NCI-H82 treated with DMSO at 0.1 percent for 48 hours (cell line): ENCODE results near the gene NGF.
A peak's percentile ranks its signal among the peaks of the same experiment; 100 is the strongest.
"Not testable (repeated sequence)": the region's sequence is repeated elsewhere in the genome, so short reads cannot be mapped to it uniquely, and the experiment has no call there.

ENCODE experiments used
- DNase-seq: peaks from one replicate; lab custom pipeline; 2025; ENCODE audit not compliant: unreplicated experiment; lab: John Stamatoyannopoulos, UW

NGF gene

GRCh38 chr1:115337633-115338456, at the start of gene NGF:
NGF (minus strand) TSS chr1:115338249; CDS start chr1:115286795, 51,454 bp downstream.
- DNase-seq: no peak

- DNase-seq: not testable (repeated sequence)
Observed at GRCh38 chr1:115383455-115383854, 45.4 kb upstream of the NGF start.

DNA sequence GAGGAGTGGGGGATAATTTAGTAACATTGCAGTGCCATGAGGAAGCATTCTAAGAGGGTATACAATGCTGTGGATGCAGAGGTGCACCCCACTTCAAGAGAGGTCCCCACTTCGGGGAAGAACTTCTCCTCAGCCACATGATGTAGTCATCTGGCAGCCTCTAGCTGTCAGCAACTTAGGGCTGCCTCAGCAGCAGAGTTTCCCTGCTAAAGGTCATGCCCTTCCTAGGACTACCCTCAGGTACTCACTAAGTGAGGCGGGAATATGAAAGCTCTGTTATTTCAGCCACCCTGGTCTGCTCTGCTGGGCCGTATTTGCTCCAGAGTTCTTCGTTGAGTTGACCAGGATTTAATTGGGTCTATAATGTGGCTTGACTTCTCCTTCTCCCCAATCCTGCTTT, 41.9 kb upstream of the NGF start:
- DNase-seq: no peak

- DNase-seq: no peak
Observed at GRCh38 chr1:115377411-115377810, 39.4 kb upstream of the NGF start.

GRCh38 chr1:115374598-115374997, 36.5 kb upstream of the NGF start:
- DNase-seq: no peak

GRCh38 chr1:115373305-115373704, 35.3 kb upstream of the NGF start:
- no peak for DNase-seq

DNA sequence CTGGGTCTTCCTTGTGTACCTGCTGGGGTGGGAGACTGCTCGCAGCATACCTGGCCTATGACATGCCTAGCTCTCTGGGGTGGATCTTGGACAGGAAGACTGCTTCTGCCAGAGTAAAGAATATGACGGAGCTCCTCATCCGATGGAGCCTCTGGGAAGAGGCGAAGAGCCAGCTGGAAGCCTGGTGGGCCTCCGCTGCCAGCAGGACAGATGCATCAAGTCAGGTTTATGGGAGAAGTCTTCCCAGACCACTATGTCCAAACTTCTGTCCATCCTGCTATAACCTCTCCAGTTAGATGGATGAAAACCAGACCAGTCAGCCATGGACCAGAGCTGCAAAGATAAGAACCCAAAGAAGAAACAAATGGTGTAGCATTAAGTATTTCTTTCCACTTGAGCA, 27.7 kb upstream of the NGF start:
- no peak for DNase-seq

GRCh38 chr1:115364780-115365155, 26.7 kb upstream of the NGF start:
- DNase-seq: no peak

DNA sequence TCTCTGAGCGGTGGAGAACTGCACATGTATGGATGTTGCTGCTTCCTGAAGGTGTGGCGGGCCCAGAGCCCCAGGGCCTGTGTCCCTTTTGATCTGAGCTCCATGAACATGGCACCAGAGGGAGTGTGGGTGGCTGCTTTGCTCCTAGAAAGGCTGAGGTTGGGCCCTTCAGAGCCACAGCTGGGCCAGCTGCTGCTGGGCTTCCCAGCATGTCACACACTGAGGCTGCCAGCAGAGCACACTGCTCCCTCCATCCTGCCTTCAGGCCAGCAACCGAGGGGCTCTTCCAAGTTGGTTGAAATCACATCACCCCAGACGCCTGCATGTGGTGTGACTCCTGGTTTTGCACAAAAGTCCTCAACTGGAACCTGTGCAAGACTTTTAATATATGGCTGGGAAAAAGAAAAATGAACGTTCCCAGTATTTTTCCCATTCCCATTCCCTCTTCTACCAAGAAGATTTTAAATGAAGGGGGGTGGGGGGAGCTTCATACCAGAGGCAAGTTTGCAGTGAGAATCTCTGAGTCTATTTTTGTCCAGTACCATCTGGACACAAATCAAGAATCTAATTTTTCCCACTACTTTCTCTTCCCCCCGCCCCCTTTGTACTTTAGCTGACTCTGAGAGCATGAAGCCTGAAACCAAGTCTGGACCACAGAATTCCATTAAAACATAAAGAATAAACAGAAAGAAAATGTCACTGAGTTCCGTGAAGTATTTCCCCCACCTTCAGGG, 26.2 kb upstream of the NGF start:
- no peak for DNase-seq

- no peak for DNase-seq
Observed at GRCh38 chr1:115363171-115363570, 25.1 kb upstream of the NGF start.

- DNase-seq: not testable (repeated sequence)
Observed at GRCh38 chr1:115360505-115361129, 22.6 kb upstream of the NGF start.

GRCh38 chr1:115359787-115360452, 21.9 kb upstream of the NGF start:
- not testable (repeated sequence) for DNase-seq

DNA sequence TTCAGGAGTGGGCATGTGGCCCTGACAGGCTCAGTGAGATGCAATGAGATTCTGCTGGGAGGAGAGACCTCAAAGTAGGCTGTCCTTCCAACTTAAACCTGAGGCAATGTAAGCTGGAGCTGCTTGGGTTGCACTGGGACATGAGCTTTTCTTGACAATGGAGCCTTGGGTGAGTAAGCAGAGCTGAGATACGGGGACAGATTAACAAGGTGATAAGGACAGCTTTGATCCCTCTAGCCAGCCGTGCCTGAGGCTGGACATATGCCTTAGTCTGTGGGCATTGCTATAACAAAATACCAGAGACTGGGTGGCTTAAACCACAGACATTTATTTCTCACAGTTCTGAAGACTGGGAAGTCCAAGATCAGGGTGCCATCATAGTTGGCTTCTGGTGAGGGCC, 18.3 kb upstream of the NGF start:
- DNase-seq: no peak

DNA sequence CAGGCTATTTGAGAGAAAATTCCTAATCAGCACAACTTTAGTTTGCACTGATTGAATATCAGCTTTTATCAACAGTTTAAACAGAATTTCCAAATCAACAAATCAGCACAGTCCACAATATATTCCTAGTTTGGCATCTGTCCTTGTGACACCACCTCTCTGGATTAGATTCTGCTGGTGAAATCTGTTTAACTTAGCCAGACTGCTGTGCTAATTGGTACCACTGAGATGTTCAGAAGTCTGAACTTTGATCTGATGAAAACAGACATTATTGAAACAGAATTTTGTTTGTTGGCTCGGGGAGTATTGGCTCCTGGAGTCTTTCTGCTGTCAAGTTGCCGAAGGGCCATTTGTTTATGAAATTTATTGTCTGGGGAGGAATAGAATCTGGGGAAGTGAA, 17.0 kb upstream of the NGF start:
- no peak for DNase-seq

GRCh38 chr1:115351143-115351542, 13.1 kb upstream of the NGF start:
- no peak for DNase-seq

GRCh38 chr1:115348636-115349035, 10.6 kb upstream of the NGF start:
- no peak for DNase-seq

GRCh38 chr1:115347282-115347681, 9.2 kb upstream of the NGF start:
- peak; percentile 64 for DNase-seq

DNA sequence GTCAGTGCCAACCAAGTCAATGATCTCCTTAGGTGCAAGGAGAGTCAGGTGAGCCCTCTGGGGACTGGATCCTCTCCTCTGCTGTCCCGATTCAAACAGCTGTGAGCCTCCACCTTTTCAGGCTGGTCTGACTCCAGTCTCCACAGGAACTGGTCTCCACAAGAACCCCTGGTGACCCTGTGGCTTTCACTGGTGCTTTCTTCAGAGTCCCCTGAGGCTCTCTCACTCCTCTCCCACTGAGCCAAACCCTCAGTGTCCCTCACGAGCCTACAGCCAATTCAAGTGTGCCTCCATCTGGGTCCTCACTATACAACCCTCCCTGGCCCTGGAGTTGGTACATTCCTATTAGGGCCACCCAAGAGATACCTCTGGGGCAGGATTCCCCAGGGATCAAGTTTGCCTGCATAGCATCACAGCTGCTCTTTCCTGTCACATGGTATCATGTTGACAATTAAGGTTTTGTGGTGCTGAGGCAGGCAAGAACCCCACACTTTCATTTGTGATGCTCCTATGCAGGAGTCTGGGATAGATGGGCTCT, 5.2 kb upstream of the NGF start:
- no peak for DNase-seq

DNA sequence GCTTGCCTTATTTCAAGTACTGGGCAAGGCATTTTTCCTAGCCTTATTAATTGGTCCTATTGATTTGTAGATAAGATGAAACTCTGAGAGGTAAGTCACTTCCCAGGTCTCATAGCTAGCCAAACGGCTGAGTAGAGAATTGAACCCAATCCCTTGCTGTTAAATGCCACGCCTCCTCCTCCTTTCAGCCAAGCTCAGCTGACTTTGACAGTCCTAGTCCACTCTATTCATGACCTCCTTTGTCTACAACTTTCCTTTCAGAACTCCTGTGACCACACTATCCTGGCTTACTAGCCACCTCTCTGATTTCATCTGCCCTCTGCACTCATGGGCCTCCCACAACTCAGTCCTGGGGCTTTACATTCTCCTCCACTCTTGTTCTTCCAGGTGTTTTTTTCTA, 3.9 kb upstream of the NGF start:
- no peak for DNase-seq

- no peak for DNase-seq
Observed at GRCh38 chr1:115340879-115341278, 2.8 kb upstream of the NGF start.

- no peak for DNase-seq
Observed at GRCh38 chr1:115338457-115338820, 390 bp upstream of the NGF start.
